Activated CD8-positive, alpha-beta memory T cell treated with anti-CD3 and anti-CD28 coated beads for 4 hours (primary cell): ENCODE data around the gene GALNT17.

Experiments
- DNase-seq, 2 donors: peaks; one replicate each; pipeline ENCODE4 v3.0.0-alpha.2; 2020; ENCODE audit warnings: low read depth in 2 of 2

GALNT17 gene

GRCh38 chr7:71498381-71498780 is 366.4 kb downstream of the GALNT17 start:
- no peak for DNase-seq

GRCh38 chr7:71504697-71505441 is 372.9 kb downstream of the GALNT17 start:
- no peak for DNase-seq

- no peak for DNase-seq
Observed at GRCh38 chr7:71506822-71507221, 374.9 kb downstream of the GALNT17 start.

GRCh38 chr7:71507680-71508602 is 376.0 kb downstream of the GALNT17 start:
- DNase-seq: no peak

- DNase-seq: no peak
Observed at GRCh38 chr7:71509381-71509780, 377.4 kb downstream of the GALNT17 start.

GRCh38 chr7:71511361-71511807 is 379.4 kb downstream of the GALNT17 start:
- no peak for DNase-seq

- DNase-seq: no peak
Observed at GRCh38 chr7:71517940-71518699, 386.2 kb downstream of the GALNT17 start.

- no peak for DNase-seq
Observed at GRCh38 chr7:71518880-71519279, 386.9 kb downstream of the GALNT17 start.

GRCh38 chr7:71521506-71521905 is 389.6 kb downstream of the GALNT17 start:
- DNase-seq: no peak

- DNase-seq: no peak
Observed at GRCh38 chr7:71526106-71526505, 394.2 kb downstream of the GALNT17 start.

GRCh38 chr7:71527213-71527612 is 395.3 kb downstream of the GALNT17 start:
- DNase-seq: no peak

- DNase-seq: no peak
Observed at GRCh38 chr7:71535616-71536015, 403.7 kb downstream of the GALNT17 start.

GRCh38 chr7:71538210-71538609 is 406.3 kb downstream of the GALNT17 start:
- DNase-seq: no peak

- no peak for DNase-seq
Observed at GRCh38 chr7:71539615-71540014, 407.7 kb downstream of the GALNT17 start.

GRCh38 chr7:71541707-71542353 is 409.9 kb downstream of the GALNT17 start:
- no peak for DNase-seq

GRCh38 chr7:71543396-71543795 is 411.5 kb downstream of the GALNT17 start:
- DNase-seq: no peak

GRCh38 chr7:71544816-71545215 is 412.9 kb downstream of the GALNT17 start:
- no peak for DNase-seq

- no peak for DNase-seq
Observed at GRCh38 chr7:71547426-71547825, 415.5 kb downstream of the GALNT17 start.

- no peak for DNase-seq
Observed at GRCh38 chr7:71548746-71549145, 416.8 kb downstream of the GALNT17 start.

GRCh38 chr7:71553306-71553705 is 421.4 kb downstream of the GALNT17 start:
- no peak for DNase-seq

GRCh38 chr7:71555758-71556157 is 423.8 kb downstream of the GALNT17 start:
- no peak for DNase-seq
